SK-N-SH treated with all-trans-retinoic acid at 6 μM for 48 hours (cell line): ENCODE measurements around the gene C6orf132.
A peak's percentile ranks its signal among the peaks of the same experiment; 100 is the strongest.

Experiments
- ATAC-seq: fragments of 200-7000 bp; cut with Tn5 transposase; 3 replicates; pipeline ENCODE4 v1.9.1; 2020; ENCODE audit warnings: mild to moderate bottlenecking, moderate library complexity
- ARNTL ChIP-seq: fragments of 450-650 bp; formaldehyde crosslinking; IDR thresholded peaks from 2 replicates; pipeline ENCODE4 v1.5.0; 2020; ENCODE audit warnings: low read depth, mild to moderate bottlenecking, moderate library complexity, borderline replicate concordance
- BACH2 ChIP-seq: fragments of 250-450 bp; sonication (Bioruptor Pico); IDR thresholded peaks from 2 replicates; pipeline ENCODE4 v1.9.0; 2021; ENCODE audit warnings: mild to moderate bottlenecking, borderline replicate concordance
- CSDC2 ChIP-seq: fragments of 250-450 bp; sonication (Bioruptor Pico); IDR thresholded peaks from 2 replicates; pipeline ENCODE4 v1.5.0; 2020; ENCODE audit warnings: mild to moderate bottlenecking, moderate library complexity
- CSRNP3 ChIP-seq: fragments of 250-450 bp; sonication (Bioruptor Pico); IDR thresholded peaks from 2 replicates; pipeline ENCODE4 v1.5.1; 2021; ENCODE audit warnings: mild to moderate bottlenecking, moderate library complexity
- ESRRG ChIP-seq: fragments of 250-450 bp; sonication (Bioruptor Pico); IDR thresholded peaks from 2 replicates; pipeline ENCODE4 v1.6.1; 2021; ENCODE audit warnings: mild to moderate bottlenecking
- GLIS3 ChIP-seq: fragments of 250-450 bp; sonication (Bioruptor Pico); IDR thresholded peaks from 2 replicates; pipeline ENCODE4 v1.5.0; 2020; ENCODE audit warnings: mild to moderate bottlenecking, moderate library complexity
- ISL1 ChIP-seq: fragments of 250-450 bp; sonication (Bioruptor Pico); IDR thresholded peaks from 2 replicates; pipeline ENCODE4 v2.1.2; 2022; ENCODE audit warnings: mild to moderate bottlenecking, moderate library complexity
- OSR1 ChIP-seq: fragments of 250-450 bp; sonication (Bioruptor Pico); IDR thresholded peaks from 2 replicates; pipeline ENCODE4 v1.8.0; 2022; ENCODE audit warnings: moderate library complexity, mild to moderate bottlenecking, inconsistent platforms
- PATZ1 ChIP-seq: fragments of 250-450 bp; sonication (Bioruptor Pico); IDR thresholded peaks from 2 replicates; pipeline ENCODE4 v1.8.0; 2020; ENCODE audit warnings: mild to moderate bottlenecking, moderate library complexity, borderline replicate concordance
- POU6F1 ChIP-seq: fragments of 250-450 bp; sonication (Bioruptor Pico); IDR thresholded peaks from 2 replicates; pipeline ENCODE4 v1.8.0; 2021; ENCODE audit warnings: low read depth, mild to moderate bottlenecking, moderate library complexity, borderline replicate concordance
- PPARA ChIP-seq: fragments of 250-450 bp; sonication (Bioruptor Pico); IDR thresholded peaks from 2 replicates; pipeline ENCODE4 v1.5.0; 2020; ENCODE audit warnings: mild to moderate bottlenecking, borderline replicate concordance
- RARB ChIP-seq: fragments of 250-450 bp; sonication (Bioruptor Pico); IDR thresholded peaks from 2 replicates; pipeline ENCODE4 v1.8.0; 2021; ENCODE audit warnings: mild to moderate bottlenecking, moderate library complexity
- SNAI2 ChIP-seq: fragments of 250-450 bp; sonication (Bioruptor Pico); IDR thresholded peaks from 2 replicates; pipeline ENCODE4 v1.5.0; 2020; ENCODE audit warnings: mild to moderate bottlenecking, moderate library complexity
- TCF4 ChIP-seq: fragments of 250-450 bp; sonication (Bioruptor Pico); IDR thresholded peaks from 2 replicates; pipeline ENCODE4 v1.8.0; 2021; ENCODE audit warnings: mild to moderate bottlenecking, moderate library complexity, borderline replicate concordance
- TOX ChIP-seq: fragments of 250-450 bp; sonication (Bioruptor Pico); IDR thresholded peaks from 2 replicates; pipeline ENCODE4 v1.8.0; 2021; ENCODE audit warnings: mild to moderate bottlenecking, moderate library complexity, borderline replicate concordance
- TSHZ2 ChIP-seq: fragments of 250-450 bp; sonication (Bioruptor Pico); IDR thresholded peaks from 2 replicates; pipeline ENCODE4 v1.5.0; 2020; ENCODE audit warnings: mild to moderate bottlenecking, moderate library complexity
- ZC3H10 ChIP-seq: fragments of 250-450 bp; sonication (Bioruptor Pico); IDR thresholded peaks from 2 replicates; pipeline ENCODE4 v1.5.1; 2021; ENCODE audit warnings: mild to moderate bottlenecking, moderate library complexity
- ZFP3 ChIP-seq: fragments of 250-450 bp; sonication (Bioruptor Pico); IDR thresholded peaks from 2 replicates; pipeline ENCODE4 v1.5.0; 2020; ENCODE audit warnings: mild to moderate bottlenecking, moderate library complexity
- ZFP30 ChIP-seq: fragments of 450-650 bp; formaldehyde crosslinking; IDR thresholded peaks from 2 replicates; pipeline ENCODE4 v1.5.0; 2022; ENCODE audit warnings: mild to moderate bottlenecking, moderate library complexity
- ZNF70 ChIP-seq: fragments of 450-650 bp; formaldehyde crosslinking; IDR thresholded peaks from 2 replicates; pipeline ENCODE4 v1.5.0; 2020; ENCODE audit warnings: mild to moderate bottlenecking, moderate library complexity
- ZNF8 ChIP-seq: fragments of 450-650 bp; formaldehyde crosslinking; IDR thresholded peaks from 2 replicates; pipeline ENCODE4 v1.5.0; 2020; ENCODE audit warnings: mild to moderate bottlenecking, moderate library complexity
- TF ChIP-seq, protein P1 (sequence below): fragments of 250-450 bp; sonication (Bioruptor Pico); IDR thresholded peaks from 2 replicates; pipeline ENCODE4 v1.5.1; 2020; ENCODE audit warnings: low read depth, mild to moderate bottlenecking, moderate library complexity

Gene C6orf132

DNA sequence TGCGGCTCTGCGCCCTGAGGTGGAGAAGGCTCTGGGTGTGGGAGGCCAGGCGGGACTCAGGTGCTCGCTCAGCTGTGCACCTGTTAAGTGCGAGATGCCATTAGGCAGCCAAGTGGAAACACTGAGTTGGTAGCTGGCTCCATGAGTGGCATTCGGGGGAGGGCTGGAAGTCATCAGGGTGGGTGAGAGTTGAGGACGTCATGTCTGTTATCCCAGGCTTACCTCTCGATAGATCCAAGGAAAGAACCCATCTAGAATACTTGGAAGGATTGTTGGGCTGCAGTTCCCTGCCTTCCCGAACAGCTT lies 50.7 kb downstream of the C6orf132 start:
- TF ChIP-seq GLIS3 (CRISPR knock-in tag) (no peak), RARB (no peak), ZFP3 (CRISPR knock-in tag) (no peak), TSHZ2 (CRISPR knock-in tag) (no peak), ZFP30 (CRISPR knock-in tag) (no peak), CSRNP3 (CRISPR knock-in tag) (no peak), PATZ1 (CRISPR knock-in tag) (no peak), BACH2 (CRISPR knock-in tag) (no peak), ZC3H10 (CRISPR knock-in tag) (no peak), POU6F1 (no peak), TOX (CRISPR knock-in tag) (no peak), ESRRG (CRISPR knock-in tag) (no peak), TCF4 (no peak), ZNF70 (CRISPR knock-in tag) (no peak), OSR1 (CRISPR knock-in tag) (no peak), ZNF8 (CRISPR knock-in tag) (no peak), ARNTL (CRISPR knock-in tag) (no peak), CSDC2 (no peak), ISL1 (no peak)
- TF ChIP-seq, protein P1, sequence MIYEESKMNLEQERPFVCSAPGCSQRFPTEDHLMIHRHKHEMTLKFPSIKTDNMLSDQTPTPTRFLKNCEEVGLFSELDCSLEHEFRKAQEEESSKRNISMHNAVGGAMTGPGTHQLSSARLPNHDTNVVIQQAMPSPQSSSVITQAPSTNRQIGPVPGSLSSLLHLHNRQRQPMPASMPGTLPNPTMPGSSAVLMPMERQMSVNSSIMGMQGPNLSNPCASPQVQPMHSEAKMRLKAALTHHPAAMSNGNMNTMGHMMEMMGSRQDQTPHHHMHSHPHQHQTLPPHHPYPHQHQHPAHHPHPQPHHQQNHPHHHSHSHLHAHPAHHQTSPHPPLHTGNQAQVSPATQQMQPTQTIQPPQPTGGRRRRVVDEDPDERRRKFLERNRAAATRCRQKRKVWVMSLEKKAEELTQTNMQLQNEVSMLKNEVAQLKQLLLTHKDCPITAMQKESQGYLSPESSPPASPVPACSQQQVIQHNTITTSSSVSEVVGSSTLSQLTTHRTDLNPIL: no peak
- no peak for ATAC-seq

GRCh38 chr6:42090819-42091717 lies 51.4 kb downstream of the C6orf132 start:
- no peak for ATAC-seq
- TF ChIP-seq ZFP30 (CRISPR knock-in tag): no peak

GRCh38 chr6:42088101-42088591 lies 54.3 kb downstream of the C6orf132 start:
- TF ChIP-seq GLIS3 (CRISPR knock-in tag): no peak
- no peak for TF ChIP-seq PPARA (CRISPR knock-in tag)
- no peak for TF ChIP-seq TOX (CRISPR knock-in tag)
- no peak for TF ChIP-seq ZNF8 (CRISPR knock-in tag)
- no peak for TF ChIP-seq OSR1 (CRISPR knock-in tag)
- no peak for TF ChIP-seq ESRRG (CRISPR knock-in tag)
- TF ChIP-seq ZFP30 (CRISPR knock-in tag): no peak
- TF ChIP-seq, protein P1: no peak
- TF ChIP-seq RARB: no peak
- TF ChIP-seq ARNTL (CRISPR knock-in tag): no peak
- TF ChIP-seq CSDC2: no peak
- no peak for TF ChIP-seq ZFP3 (CRISPR knock-in tag)
- TF ChIP-seq ISL1: no peak
- TF ChIP-seq ZC3H10 (CRISPR knock-in tag): no peak
- no peak for TF ChIP-seq SNAI2 (CRISPR knock-in tag)
- ATAC-seq: peak; percentile 75
